Measurements from ENCODE around the gene NPC1. TPM values are rescaled to one million over a fixed set of nuclear protein-coding genes. Genes with fewer than 3 reads are reported as not detected.

The NPC1 gene
- total and polyA plus RNA-seq, 4 donors, result 9.5 to 46.7 (median 27.3) TPM

GRCh38 chr18:23612434-23613090, 26.3 kb upstream of the NPC1 start:
- H3K27ac ChIP-seq (ENCODE audit: low read depth in 1 of 2, low read length in 2 of 2), result no peak overlapping the region
- H3K9ac ChIP-seq (ENCODE audit: low read depth in 1 of 2, low read length in 2 of 2), result no peak overlapping the region
- no peak for TF ChIP-seq GABPA (IDR thresholded peaks at IDR 0.05 in 1 of 2, conservative IDR thresholded peaks at IDR 0.05 in 1 of 2)
- TF ChIP-seq TAF1 (conservative IDR thresholded peaks at IDR 0.05), result no peak
- TF ChIP-seq NR2F2 (IDR thresholded peaks at IDR 0.05), result no peak
- TF ChIP-seq, protein P1, sequence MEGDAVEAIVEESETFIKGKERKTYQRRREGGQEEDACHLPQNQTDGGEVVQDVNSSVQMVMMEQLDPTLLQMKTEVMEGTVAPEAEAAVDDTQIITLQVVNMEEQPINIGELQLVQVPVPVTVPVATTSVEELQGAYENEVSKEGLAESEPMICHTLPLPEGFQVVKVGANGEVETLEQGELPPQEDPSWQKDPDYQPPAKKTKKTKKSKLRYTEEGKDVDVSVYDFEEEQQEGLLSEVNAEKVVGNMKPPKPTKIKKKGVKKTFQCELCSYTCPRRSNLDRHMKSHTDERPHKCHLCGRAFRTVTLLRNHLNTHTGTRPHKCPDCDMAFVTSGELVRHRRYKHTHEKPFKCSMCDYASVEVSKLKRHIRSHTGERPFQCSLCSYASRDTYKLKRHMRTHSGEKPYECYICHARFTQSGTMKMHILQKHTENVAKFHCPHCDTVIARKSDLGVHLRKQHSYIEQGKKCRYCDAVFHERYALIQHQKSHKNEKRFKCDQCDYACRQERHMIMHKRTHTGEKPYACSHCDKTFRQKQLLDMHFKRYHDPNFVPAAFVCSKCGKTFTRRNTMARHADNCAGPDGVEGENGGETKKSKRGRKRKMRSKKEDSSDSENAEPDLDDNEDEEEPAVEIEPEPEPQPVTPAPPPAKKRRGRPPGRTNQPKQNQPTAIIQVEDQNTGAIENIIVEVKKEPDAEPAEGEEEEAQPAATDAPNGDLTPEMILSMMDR (IDR thresholded peaks at IDR 0.05; ENCODE audit: low read depth, low read length, missing input control), result no peak
- TF ChIP-seq EGR1 (IDR thresholded peaks at IDR 0.05; ENCODE audit: low read depth in 2 of 2), result no peak
- TF ChIP-seq, protein P2, sequence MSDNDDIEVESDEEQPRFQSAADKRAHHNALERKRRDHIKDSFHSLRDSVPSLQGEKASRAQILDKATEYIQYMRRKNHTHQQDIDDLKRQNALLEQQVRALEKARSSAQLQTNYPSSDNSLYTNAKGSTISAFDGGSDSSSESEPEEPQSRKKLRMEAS (IDR thresholded peaks at IDR 0.05), result no peak
- no peak for TF ChIP-seq RAD21 (IDR thresholded peaks at IDR 0.05)
- TF ChIP-seq REST (IDR thresholded peaks at IDR 0.05), result no peak
- no peak for TF ChIP-seq RXRA (IDR thresholded peaks at IDR 0.05)
- TF ChIP-seq JUND (IDR thresholded peaks at IDR 0.05), result no peak
- TF ChIP-seq HNF4A (conservative IDR thresholded peaks at IDR 0.05), result no peak
- no peak for TF ChIP-seq YY1 (IDR thresholded peaks at IDR 0.05)
- TF ChIP-seq SP1 (IDR thresholded peaks at IDR 0.05), result no peak
- no peak for TF ChIP-seq ZBTB33 (IDR thresholded peaks at IDR 0.05)
- no peak for TF ChIP-seq FOXA2 (IDR thresholded peaks at IDR 0.05)
- TF ChIP-seq FOXA1 (IDR thresholded peaks at IDR 0.05), result no peak
- TF ChIP-seq ATF3 (IDR thresholded peaks at IDR 0.05), result no peak
- H3K36me3 ChIP-seq (ENCODE audit: control insufficient read depth in 4 of 4, insufficient read depth in 3 of 4, low read depth in 1 of 4, low read length in 3 of 4), result no peaks in the 10 kb centered on the region
- WGBS, result 80% methylated on average over 8 of the region's 8 CpGs
- H3K4me1 ChIP-seq (ENCODE audit: control insufficient read depth in 4 of 4, insufficient read depth in 4 of 4, low read length in 3 of 4), result peaks cover 0 to 7% (median 4%) of the 10 kb centered on the region in 4 donors
- no peak for DNase-seq (ENCODE audit: low spot score)
- H3K27me3 ChIP-seq (ENCODE audit: control insufficient read depth in 4 of 4, insufficient read depth in 4 of 4, low read length in 3 of 4), result no peaks in the 10 kb centered on the region
- no peak overlapping the region for H3K4me3 ChIP-seq (ENCODE audit: low read depth in 1 of 3, low read length in 3 of 3)
- no peaks in the 10 kb centered on the region for H3K9me3 ChIP-seq (ENCODE audit: control insufficient read depth in 4 of 4, low read length in 3 of 4)

Data from liver (tissue), 9 donors.